ENCODE results near the gene FLNB. TPM values are rescaled to one million over a fixed set of nuclear protein-coding genes. Genes with fewer than 3 reads are reported as not detected.
A peak's percentile ranks its signal among the peaks of the same experiment; 100 is the strongest.

The FLNB gene
- total and polyA plus RNA-seq, 2 of the 13 experiments (the other 11 are each of a cell fraction or from before 2014, with no cell fraction given), result 106 to 130 TPM

DNA sequence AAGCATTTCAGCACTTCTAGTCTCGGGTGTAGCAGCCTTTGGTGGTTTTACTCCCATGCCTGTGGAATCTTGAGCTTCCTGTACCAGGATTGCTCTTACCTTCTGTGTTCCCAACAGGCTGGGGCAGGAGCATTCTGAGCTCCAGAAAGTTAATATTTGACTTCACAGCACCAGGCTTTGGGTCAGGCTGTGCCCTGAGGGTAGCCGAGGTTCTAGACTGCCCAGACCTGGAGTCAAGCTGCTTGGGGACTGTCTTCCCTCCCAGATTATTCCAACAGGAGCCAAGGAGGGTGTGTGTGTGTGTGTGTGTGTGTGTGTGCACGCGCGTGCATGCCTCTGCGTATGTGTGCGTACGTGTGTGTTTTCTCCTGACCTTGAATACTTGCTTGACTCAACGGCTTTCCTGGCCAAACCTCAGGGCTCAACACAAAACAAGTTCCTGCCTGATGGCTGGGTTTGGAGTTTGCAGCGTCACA lies 94.8 kb downstream of the FLNB start (continued):
- TF ChIP-seq UBTF (CRISPR knock-in tag; IDR thresholded peaks at IDR 0.05) (peak; percentile 29; the same call in 1 of the 2 replicates), ZFP1 (CRISPR knock-in tag; IDR thresholded peaks at IDR 0.05) (0 out of 2 replicates have a peak, but pooled peaks have one; percentile 8), PCBP1 (IDR thresholded peaks at IDR 0.05; ENCODE audit: borderline replicate concordance, low read depth, low read length) (no peak), RFXANK (CRISPR knock-in tag; IDR thresholded peaks at IDR 0.05) (no peak), CREB1 (IDR thresholded peaks at IDR 0.05) (no peak), CREB1 (CRISPR knock-in tag; IDR thresholded peaks at IDR 0.05) (0 out of 2 replicates have a peak, but pooled peaks have one; percentile 16), ZNF143 (CRISPR knock-in tag; IDR thresholded peaks at IDR 0.05) (no peak), ZC3H13 (CRISPR knock-in tag; IDR thresholded peaks at IDR 0.05) (no peak), NR2C2 (CRISPR knock-in tag; IDR thresholded peaks at IDR 0.05; ENCODE audit: borderline replicate concordance) (no peak), ARNTL (CRISPR knock-in tag; IDR thresholded peaks at IDR 0.05) (no peak), HDAC1 (CRISPR knock-in tag; IDR thresholded peaks at IDR 0.05) (peak; percentile 74), ZNF256 (CRISPR knock-in tag; conservative IDR thresholded peaks at IDR 0.05) (no peak), HNRNPUL1 (IDR thresholded peaks at IDR 0.05; ENCODE audit: low read depth, low read length) (no peak), ATF1 (CRISPR knock-in tag; IDR thresholded peaks at IDR 0.05) (peak; percentile 36; the same call in 1 of the 2 replicates), ZKSCAN5 (CRISPR knock-in tag; IDR thresholded peaks at IDR 0.05) (no peak), JUNB (CRISPR knock-in tag; IDR thresholded peaks at IDR 0.05; ENCODE audit: borderline replicate concordance) (no peak), ZNF775 (CRISPR knock-in tag; IDR thresholded peaks at IDR 0.05; ENCODE audit: borderline replicate concordance) (no peak), RXRB (CRISPR knock-in tag; IDR thresholded peaks at IDR 0.05; ENCODE audit: borderline replicate concordance) (peak; percentile 19; the same call in 1 of the 2 replicates), PATZ1 (CRISPR knock-in tag; IDR thresholded peaks at IDR 0.05) (no peak), ZNF644 (CRISPR knock-in tag; IDR thresholded peaks at IDR 0.05; ENCODE audit: low read depth) (no peak), RELA (CRISPR knock-in tag; IDR thresholded peaks at IDR 0.05) (no peak), CC2D1A (CRISPR knock-in tag; IDR thresholded peaks at IDR 0.05) (no peak), ZNF839 (CRISPR knock-in tag; IDR thresholded peaks at IDR 0.05; ENCODE audit: borderline replicate concordance) (no peak)
- TF ChIP-seq, protein P1, sequence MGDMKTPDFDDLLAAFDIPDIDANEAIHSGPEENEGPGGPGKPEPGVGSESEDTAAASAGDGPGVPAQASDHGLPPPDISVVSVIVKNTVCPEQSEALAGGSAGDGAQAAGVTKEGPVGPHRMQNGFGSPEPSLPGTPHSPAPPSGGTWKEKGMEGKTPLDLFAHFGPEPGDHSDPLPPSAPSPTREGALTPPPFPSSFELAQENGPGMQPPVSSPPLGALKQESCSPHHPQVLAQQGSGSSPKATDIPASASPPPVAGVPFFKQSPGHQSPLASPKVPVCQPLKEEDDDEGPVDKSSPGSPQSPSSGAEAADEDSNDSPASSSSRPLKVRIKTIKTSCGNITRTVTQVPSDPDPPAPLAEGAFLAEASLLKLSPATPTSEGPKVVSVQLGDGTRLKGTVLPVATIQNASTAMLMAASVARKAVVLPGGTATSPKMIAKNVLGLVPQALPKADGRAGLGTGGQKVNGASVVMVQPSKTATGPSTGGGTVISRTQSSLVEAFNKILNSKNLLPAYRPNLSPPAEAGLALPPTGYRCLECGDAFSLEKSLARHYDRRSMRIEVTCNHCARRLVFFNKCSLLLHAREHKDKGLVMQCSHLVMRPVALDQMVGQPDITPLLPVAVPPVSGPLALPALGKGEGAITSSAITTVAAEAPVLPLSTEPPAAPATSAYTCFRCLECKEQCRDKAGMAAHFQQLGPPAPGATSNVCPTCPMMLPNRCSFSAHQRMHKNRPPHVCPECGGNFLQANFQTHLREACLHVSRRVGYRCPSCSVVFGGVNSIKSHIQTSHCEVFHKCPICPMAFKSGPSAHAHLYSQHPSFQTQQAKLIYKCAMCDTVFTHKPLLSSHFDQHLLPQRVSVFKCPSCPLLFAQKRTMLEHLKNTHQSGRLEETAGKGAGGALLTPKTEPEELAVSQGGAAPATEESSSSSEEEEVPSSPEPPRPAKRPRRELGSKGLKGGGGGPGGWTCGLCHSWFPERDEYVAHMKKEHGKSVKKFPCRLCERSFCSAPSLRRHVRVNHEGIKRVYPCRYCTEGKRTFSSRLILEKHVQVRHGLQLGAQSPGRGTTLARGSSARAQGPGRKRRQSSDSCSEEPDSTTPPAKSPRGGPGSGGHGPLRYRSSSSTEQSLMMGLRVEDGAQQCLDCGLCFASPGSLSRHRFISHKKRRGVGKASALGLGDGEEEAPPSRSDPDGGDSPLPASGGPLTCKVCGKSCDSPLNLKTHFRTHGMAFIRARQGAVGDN (CRISPR knock-in tag; IDR thresholded peaks at IDR 0.05), result peak; percentile 89
- TF ChIP-seq, protein P2, sequence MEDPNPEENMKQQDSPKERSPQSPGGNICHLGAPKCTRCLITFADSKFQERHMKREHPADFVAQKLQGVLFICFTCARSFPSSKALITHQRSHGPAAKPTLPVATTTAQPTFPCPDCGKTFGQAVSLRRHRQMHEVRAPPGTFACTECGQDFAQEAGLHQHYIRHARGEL (CRISPR knock-in tag; IDR thresholded peaks at IDR 0.05), result no peak
